HG03469 (cell line): Measurements from ENCODE around the gene SETD1A.
"Not testable (repeated sequence)": the region's sequence is repeated elsewhere in the genome, so short reads cannot be mapped to it uniquely, and the experiment has no call there.

ENCODE experiments used
- ATAC-seq: cut with Tn5 transposase; IDR thresholded peaks from one replicate; pipeline ENCODE4 v1.9.1; 2021; ENCODE audit warnings: mild to moderate bottlenecking, moderate library complexity, moderate number of reproducible peaks; ENCODE audit not compliant: unreplicated experiment

Gene SETD1A

GRCh38 chr16:31010585-31011325, 53.2 kb downstream of the SETD1A start, which contains the start of gene STX1B:
Gene STX1B, minus strand, starts transcription at chr16:31010638. Its CDS starts 242 bp downstream, at chr16:31010396.
- no peak for ATAC-seq

DNA sequence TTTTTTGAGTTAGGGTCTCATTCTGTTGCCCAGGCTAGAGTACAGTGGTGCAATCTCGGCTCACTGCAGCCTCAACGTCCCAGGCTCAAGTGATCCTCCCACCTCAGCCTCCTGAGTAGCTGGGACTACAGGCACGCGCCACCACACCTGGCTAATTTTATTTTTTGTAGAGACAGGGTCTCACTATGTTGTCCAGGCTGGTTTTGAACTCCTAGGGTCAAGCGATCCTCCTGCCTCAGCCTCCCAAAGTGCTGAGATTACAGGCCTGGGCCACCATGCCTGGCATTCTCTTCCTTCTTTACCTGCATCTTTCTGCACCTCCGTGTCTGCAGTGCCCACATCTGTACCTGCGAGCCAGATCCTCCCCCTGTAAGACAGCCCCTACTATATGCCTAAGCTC, 54.3 kb downstream of the SETD1A start:
- not testable (repeated sequence) for ATAC-seq

GRCh38 chr16:31013292-31013691, 55.7 kb downstream of the SETD1A start:
- ATAC-seq, result not testable (repeated sequence)

GRCh38 chr16:31016018-31016417, 58.5 kb downstream of the SETD1A start:
- ATAC-seq, result no peak

DNA sequence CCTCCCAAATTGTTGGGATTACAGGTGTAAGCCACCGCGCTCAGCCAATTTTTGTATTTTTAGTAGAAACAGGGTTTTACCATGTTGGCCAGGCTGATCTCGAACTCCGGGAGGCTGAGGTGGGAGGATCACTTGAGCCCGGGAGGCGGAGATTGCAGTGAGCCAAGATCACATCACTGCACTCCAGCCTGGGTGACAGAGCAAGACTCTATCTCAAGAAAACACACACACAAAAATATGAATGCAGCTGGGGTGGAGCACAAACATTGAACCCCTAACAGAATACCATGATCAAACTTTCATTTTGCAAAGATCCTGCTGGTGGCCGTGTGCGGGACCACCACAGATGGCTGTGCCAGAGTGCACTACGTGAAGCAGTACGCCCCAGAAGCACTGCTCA, 60.2 kb downstream of the SETD1A start:
- not testable (repeated sequence) for ATAC-seq

- ATAC-seq, result no peak
Measured at GRCh38 chr16:31020536-31020935, 63.0 kb downstream of the SETD1A start.

DNA sequence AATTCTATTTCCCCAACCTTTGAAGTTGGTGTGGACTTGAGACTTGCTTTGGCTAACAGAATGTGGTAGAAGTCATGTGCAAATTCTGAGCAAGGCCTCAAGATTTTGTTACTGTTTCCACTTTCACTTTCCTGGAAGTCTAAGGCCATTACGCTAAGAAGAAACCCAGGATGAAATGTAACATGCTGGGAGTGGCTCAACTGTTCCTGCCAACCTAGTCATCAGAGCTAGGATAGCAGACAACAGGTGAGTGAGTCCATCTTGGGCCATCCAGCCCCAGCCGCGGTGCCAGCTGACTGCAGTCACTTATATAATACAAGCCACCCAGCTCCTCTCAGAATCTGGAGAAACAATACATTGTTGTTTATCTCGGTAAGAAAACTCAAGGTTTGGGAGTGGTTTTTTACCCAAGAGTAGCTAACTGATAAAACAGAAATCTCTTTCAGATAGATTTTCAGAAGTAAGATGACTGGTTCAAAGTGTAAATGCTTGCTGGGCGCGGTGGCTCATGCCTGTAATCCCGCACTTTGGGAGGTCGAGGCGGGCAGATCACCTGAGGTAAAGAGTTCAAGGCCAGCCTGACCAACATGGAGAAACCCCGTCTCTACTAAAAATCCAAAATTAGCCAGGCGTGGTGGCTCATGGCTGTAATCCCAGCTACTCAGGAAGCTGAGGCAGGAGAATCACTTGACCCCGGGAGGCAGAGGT, 65.1 kb downstream of the SETD1A start:
- no peak for ATAC-seq

GRCh38 chr16:31023252-31023602, 65.7 kb downstream of the SETD1A start:
- ATAC-seq, result no peak

GRCh38 chr16:31023627-31024226, 66.2 kb downstream of the SETD1A start:
- ATAC-seq, result no peak

DNA sequence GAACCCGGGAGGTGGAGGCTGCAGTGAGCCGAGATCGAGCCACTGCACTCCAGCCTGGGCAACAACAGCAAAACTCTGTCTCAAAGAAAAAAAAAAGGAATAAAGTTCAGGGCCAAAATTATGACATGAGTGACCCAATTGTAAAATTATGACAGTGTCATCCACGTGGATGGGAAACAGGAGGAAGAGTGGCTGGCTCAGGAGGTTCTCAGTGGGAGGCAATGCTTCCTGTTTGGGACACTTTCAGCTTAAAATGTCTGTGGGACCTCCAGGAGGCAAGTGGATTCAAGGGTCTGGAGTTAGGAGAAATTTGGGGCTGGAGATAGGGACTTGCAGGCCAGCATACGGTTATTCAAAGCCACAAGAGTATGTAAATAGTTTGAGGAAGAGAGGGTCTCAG, 67.8 kb downstream of the SETD1A start:
- no peak for ATAC-seq

DNA sequence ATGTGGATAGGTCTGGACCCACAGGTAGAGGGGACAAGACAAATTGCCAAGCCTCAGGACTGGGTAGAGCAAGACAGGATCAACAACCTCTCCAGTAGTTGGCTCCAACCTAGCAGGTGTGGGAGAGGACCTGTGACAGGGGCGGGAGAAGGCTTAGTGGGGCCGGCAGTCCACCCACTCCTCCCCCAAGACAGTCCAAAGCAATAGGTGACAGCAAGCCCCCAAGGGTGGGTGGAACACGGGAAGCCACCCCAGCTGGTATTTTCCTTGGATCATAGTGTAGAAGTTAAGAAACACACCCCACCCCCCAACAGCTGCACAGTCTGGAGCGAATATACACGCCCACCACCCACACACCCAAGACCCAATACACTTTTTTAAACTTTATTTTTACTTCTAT, 71.7 kb downstream of the SETD1A start:
- ATAC-seq, result no peak

DNA sequence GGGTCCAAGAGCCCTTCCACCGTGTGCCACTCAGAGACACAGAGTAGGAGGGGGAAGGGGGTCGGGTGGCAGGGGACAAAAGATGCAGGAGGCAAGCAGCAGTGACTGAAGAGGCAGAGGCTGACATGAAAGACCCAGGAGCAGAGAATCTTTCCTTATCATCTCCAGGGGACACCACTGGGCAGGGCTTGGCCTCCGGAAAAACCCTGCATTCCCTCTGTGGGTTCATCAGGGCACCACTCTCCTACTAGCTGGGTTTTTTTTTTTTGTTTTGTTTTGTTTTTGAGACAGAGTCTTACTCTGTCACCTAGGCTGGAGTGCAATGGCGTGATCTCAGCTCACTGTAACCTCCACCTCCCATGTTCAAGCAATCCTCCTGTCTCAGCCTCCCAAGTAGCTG, 73.7 kb downstream of the SETD1A start:
- ATAC-seq, result no peak

DNA sequence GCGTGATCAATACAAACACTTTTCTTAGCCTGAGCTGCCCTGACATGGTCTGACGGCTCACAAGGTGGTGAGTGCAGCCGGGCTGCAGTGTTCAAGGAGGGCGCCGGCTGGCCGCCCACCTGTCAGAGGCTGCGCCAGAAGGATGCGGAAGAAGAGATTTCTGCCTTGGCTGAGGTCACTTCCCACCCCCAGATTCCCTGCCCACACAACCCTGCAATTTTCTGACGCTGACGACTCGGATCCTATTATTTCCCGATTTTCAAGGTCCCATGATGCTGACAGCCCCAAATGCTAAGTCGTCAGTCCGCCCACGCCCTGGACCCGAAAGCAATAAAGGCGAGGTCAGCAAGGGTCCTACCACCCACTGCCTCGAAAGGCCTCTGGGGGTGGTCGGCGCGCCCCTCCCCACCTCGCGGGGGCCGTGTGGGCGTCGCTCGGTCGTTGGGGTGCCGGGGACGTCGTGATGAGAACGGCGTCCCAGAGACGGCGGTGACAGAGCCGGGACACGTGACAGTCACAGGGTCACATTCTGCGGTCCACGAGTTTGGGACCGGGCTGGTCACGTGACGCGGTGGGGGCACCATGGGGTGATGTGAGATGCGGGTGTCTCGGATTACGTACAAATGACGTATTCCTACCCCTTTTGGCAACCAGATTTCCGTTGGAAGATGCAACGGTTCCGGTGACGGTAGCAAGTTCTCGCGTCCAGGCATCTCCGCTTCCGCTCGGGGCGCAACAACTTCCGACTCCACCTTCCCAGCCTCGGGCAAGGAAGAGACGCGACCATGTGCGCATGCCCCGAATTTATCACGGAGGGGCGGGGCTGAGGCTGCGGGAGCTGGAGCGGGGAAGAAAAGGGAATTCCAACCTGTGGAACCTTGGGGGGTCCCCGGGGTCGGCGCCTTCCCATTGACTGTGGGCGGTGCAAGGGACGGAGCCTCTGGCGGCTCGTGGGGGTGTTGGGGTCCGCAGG, 75.5 kb downstream of the SETD1A start, which contains the start of gene STX4:
Gene STX4 (plus strand): TSS at position 823 of the 973 bp plus-strand sequence. CDS start 248 bp downstream, outside the sequence.
- ATAC-seq, result peak; percentile 57

- peak; percentile 31 for ATAC-seq
Measured at GRCh38 chr16:31033709-31034492, 76.3 kb downstream of the SETD1A start.
